Effector memory CD4-positive, alpha-beta T cell (primary cell): Measurements from ENCODE around the gene ATXN1.

Experiments
- DNase-seq, 3 donors: peaks; one replicate each; pipeline ENCODE4 v3.0.0-alpha.2; 2020
- H3K27ac ChIP-seq: 2 replicates; pipeline ENCODE4 v1.7.0; 2013; ENCODE audit warnings: mild to moderate bottlenecking, low read length, moderate library complexity; ENCODE audit not compliant: insufficient read depth, poor library complexity, severe bottlenecking
- H3K27me3 ChIP-seq: replicated peaks from 2 replicates; pipeline ENCODE4 v1.7.0; 2013; ENCODE audit warnings: mild to moderate bottlenecking, low read length; ENCODE audit not compliant: insufficient read depth, control insufficient read depth, poor library complexity, severe bottlenecking
- H3K36me3 ChIP-seq: 2 replicates; pipeline ENCODE4 v1.7.0; 2013; ENCODE audit warnings: mild to moderate bottlenecking, low read length, moderate library complexity; ENCODE audit not compliant: control insufficient read depth, insufficient read depth
- H3K4me1 ChIP-seq: 2 replicates; pipeline ENCODE4 v1.7.0; 2013; ENCODE audit warnings: low read length, mild to moderate bottlenecking; ENCODE audit not compliant: control insufficient read depth, insufficient read depth, poor library complexity, severe bottlenecking
- H3K4me3 ChIP-seq: 2 replicates; pipeline ENCODE4 v1.7.0; 2013; ENCODE audit warnings: low read length, low read depth, mild to moderate bottlenecking; ENCODE audit not compliant: insufficient read depth, poor library complexity, severe bottlenecking
- H3K9me3 ChIP-seq: 2 replicates; pipeline ENCODE4 v1.7.0; 2013; ENCODE audit warnings: mild to moderate bottlenecking, low read length, moderate library complexity; ENCODE audit not compliant: control insufficient read depth

ATXN1 gene

GRCh38 chr6:16700202-16700915, 60.9 kb downstream of the ATXN1 start:
- Histone ChIP-seq H3K27me3 (no peaks in the 10 kb centered on the region), H3K4me1 (peaks cover 19% of the 10 kb centered on the region), H3K27ac (peak overlapping the region; percentile 73), H3K4me3 (peak overlapping the region; percentile 54), H3K36me3 (no peaks in the 10 kb centered on the region), H3K9me3 (no peaks in the 10 kb centered on the region)
- DNase-seq: peak; percentile 23 to 41 (median 34)

- peak overlapping the region; percentile 73 for H3K27ac ChIP-seq
- H3K9me3 ChIP-seq: no peaks in the 10 kb centered on the region
- no peaks in the 10 kb centered on the region for H3K27me3 ChIP-seq
- no peaks in the 10 kb centered on the region for H3K36me3 ChIP-seq
- H3K4me3 ChIP-seq: no peak overlapping the region
- DNase-seq: peak in 1 of 3 donors; percentile 28
- peaks cover 22% of the 10 kb centered on the region for H3K4me1 ChIP-seq
Measured at GRCh38 chr6:16698997-16699868, 62.0 kb downstream of the ATXN1 start.

DNA sequence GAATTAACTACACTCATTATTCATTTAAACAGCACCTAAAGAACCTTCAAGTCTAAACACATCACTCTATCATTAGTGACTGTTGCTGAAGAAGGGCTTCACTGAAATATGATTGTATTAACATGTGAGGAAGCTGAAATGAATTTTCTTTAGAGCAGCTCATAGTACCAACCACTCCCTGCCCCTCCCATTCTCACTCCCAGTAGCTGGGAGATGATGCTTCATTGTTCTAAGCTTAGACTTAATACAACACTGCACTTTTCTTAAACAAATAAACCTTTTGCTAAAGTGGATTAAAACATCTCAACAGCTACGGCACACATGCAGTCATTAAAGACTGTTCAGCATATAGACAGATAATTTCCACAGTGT, 63.1 kb downstream of the ATXN1 start:
- Histone ChIP-seq H3K27me3 (no peaks in the 10 kb centered on the region), H3K27ac (peak overlapping the region; percentile 73), H3K36me3 (no peaks in the 10 kb centered on the region), H3K4me3 (peak overlapping the region; percentile 18), H3K4me1 (peaks cover 22% of the 10 kb centered on the region), H3K9me3 (no peaks in the 10 kb centered on the region)
- DNase-seq: no peak

DNA sequence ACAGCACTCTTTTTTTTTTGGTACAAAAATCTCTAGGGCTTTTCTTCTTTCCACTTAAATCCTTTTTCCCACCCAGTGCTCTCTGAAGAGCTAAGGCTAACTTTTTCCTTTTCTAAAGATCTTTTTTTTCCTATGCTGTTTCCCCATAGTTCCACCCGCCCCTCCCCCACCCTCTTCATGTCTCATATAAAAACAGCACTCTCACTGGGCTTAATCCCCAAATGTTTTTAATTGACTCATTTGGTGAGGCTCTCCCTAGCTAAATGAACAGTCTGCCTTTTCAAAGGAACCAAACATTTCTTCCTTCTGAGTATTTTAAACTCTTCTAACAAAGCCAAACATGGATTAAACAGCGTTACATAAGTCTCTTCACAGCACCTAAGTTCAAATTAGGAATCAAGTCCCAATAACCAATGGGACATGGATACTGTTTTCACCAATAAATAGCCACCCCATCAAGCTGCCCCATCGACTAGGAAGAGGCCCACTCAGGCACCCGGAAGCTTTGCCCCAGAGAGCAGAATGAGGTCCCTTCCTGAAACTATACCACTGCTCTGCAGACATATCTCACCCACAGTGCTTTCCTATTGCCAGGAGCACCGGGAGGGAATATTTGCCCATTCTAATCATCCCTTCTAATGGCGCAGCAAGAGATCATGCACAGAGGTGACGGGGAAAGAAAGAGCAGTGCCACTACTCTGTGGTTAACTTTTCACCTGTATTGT, 63.7 kb downstream of the ATXN1 start:
- H3K36me3 ChIP-seq: no peaks in the 10 kb centered on the region
- no peaks in the 10 kb centered on the region for H3K9me3 ChIP-seq
- DNase-seq: no peak
- peak overlapping the region; percentile 73 for H3K27ac ChIP-seq
- H3K4me1 ChIP-seq: peaks cover 22% of the 10 kb centered on the region
- H3K27me3 ChIP-seq: no peaks in the 10 kb centered on the region
- peak overlapping the region; percentile 18 for H3K4me3 ChIP-seq

- Histone ChIP-seq H3K9me3 (no peaks in the 10 kb centered on the region), H3K27me3 (no peaks in the 10 kb centered on the region), H3K4me3 (no peak overlapping the region), H3K36me3 (no peaks in the 10 kb centered on the region), H3K4me1 (peaks cover 25% of the 10 kb centered on the region), H3K27ac (no peak overlapping the region)
- no peak for DNase-seq
Measured at GRCh38 chr6:16696496-16696895, 64.8 kb downstream of the ATXN1 start.

DNA sequence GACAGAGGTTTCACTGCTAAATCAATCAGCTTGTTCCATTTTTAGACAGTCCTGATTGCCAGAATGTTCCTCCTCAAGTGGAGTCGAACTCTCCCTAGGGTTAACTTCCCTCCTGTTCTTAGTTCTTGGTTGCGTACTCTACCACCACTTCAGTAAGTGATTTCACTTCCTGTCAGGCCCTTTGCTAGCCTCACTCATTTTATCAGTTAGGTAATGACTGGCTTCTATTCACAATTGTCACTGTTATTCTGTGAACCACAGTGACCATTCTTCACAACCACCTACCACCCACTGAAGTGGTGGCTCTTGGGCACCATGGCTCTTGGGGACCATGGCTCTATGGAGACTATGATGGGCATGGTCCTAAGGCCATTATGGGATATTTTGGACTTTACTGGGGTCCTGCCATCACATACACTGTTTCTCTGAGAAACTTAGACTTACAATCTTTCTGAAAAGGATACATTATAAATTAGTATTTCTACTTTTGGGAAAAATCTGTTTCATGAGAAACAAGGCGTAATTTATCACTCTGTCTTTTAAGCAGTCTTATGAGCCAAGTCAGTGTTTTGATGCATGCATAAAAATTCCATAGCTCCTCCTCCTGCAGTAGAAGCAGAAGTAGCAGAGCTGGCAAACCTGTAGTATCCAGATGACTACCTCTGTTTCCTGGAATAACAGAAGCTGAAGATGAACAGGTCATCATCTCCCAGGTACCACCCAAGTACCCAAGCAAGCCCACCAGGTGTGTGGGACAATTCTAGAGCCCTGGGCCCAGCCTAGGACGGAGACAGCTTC, 66.3 kb downstream of the ATXN1 start:
- H3K4me1 ChIP-seq: peaks cover 34% of the 10 kb centered on the region
- H3K36me3 ChIP-seq: no peaks in the 10 kb centered on the region
- H3K4me3 ChIP-seq: no peak overlapping the region
- H3K27me3 ChIP-seq: no peaks in the 10 kb centered on the region
- H3K27ac ChIP-seq: no peak overlapping the region
- DNase-seq: no peak
- no peaks in the 10 kb centered on the region for H3K9me3 ChIP-seq

DNA sequence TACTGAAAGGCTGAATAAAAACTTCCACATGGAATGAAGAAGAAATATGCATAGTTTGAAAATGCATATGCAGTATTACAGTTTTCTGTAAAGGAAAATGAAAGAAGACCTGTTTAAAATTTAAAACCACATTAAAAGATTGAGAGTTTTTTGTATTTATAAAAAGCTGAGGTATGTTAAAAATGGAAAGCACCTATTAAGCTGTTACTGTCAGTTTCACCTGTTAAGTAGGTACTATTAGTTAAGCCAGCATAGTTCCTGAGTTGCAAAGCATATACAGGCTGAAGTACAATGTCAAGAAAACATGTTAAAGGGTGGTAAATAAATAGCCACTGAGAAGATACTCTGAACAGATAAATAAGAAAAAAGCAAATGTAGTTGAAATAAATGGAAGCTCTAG, 69.9 kb downstream of the ATXN1 start:
- no peaks in the 10 kb centered on the region for H3K27me3 ChIP-seq
- H3K27ac ChIP-seq: peak overlapping the region; percentile 36
- peaks cover 33% of the 10 kb centered on the region for H3K4me1 ChIP-seq
- H3K9me3 ChIP-seq: no peaks in the 10 kb centered on the region
- no peaks in the 10 kb centered on the region for H3K36me3 ChIP-seq
- no peak for DNase-seq
- peak overlapping the region; percentile 2 for H3K4me3 ChIP-seq

DNA sequence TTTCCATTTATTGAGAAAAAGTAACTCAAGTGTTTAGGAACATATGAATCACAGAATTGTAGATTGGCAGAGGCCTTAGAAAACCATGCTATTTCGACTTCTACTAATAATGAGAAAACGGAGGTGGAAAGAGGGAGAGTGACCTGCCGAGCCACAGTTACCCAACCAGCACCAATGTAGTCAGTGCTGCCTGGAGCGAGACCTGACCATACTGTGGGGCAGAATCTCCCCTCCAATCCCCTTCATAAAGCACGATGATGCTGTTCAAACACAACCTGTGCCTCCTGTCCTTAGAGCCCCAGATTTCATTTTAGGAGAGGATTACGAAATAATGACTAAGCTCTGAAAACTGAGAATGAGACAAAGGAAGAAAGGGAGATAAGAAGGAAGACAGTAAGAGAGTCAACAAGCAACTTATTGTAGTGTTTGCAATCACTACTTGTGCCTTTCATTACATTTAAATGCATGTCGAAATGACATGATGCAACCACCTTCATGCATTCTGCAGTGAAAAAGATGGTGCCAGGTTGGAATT, 70.6 kb downstream of the ATXN1 start:
- Histone ChIP-seq H3K9me3 (no peaks in the 10 kb centered on the region), H3K27me3 (no peaks in the 10 kb centered on the region), H3K4me1 (peaks cover 34% of the 10 kb centered on the region), H3K27ac (peak overlapping the region; percentile 19), H3K36me3 (no peaks in the 10 kb centered on the region), H3K4me3 (peak overlapping the region; percentile 2)
- no peak for DNase-seq
